Central memory CD8-positive, alpha-beta T cell (primary cell): ENCODE measurements around the gene ZAP70.

ENCODE experiments used
- ATAC-seq: fragments of 150-1000 bp; cut with Tn5 transposase; replicated peaks from 2 replicates; pipeline ENCODE4 v1.10.0; 2022; ENCODE audit warnings: mild to moderate bottlenecking, moderate FRiP score, moderate number of reproducible peaks; ENCODE audit not compliant: poor library complexity, severe bottlenecking; ENCODE audit errors: extremely low read depth
- DNase-seq, 2 donors: peaks; one replicate each; pipeline ENCODE4 v3.0.0; 2021; ENCODE audit warnings: low spot score in 2 of 2
- H3K27ac Mint-ChIP-seq: one replicate; pipeline ENCODE4 v1.8.0; 2022; ENCODE audit warnings: low read depth, mild to moderate bottlenecking, moderate library complexity, mixed read lengths
- H3K27me3 Mint-ChIP-seq: one replicate; pipeline ENCODE4 v1.8.0; 2022; ENCODE audit warnings: mixed read lengths
- H3K36me3 Mint-ChIP-seq: one replicate; pipeline ENCODE4 v1.8.0; 2022; ENCODE audit warnings: mild to moderate bottlenecking, moderate library complexity, mixed read lengths; ENCODE audit not compliant: insufficient read depth
- H3K4me1 Mint-ChIP-seq: one replicate; pipeline ENCODE4 v1.8.0; 2022; ENCODE audit warnings: mixed read lengths
- H3K4me3 Mint-ChIP-seq: one replicate; pipeline ENCODE4 v1.8.0; 2022; ENCODE audit warnings: mild to moderate bottlenecking, moderate library complexity, mixed read lengths
- H3K9me3 Mint-ChIP-seq: one replicate; pipeline ENCODE4 v1.8.0; 2022; ENCODE audit warnings: mixed read lengths

The ZAP70 gene

DNA sequence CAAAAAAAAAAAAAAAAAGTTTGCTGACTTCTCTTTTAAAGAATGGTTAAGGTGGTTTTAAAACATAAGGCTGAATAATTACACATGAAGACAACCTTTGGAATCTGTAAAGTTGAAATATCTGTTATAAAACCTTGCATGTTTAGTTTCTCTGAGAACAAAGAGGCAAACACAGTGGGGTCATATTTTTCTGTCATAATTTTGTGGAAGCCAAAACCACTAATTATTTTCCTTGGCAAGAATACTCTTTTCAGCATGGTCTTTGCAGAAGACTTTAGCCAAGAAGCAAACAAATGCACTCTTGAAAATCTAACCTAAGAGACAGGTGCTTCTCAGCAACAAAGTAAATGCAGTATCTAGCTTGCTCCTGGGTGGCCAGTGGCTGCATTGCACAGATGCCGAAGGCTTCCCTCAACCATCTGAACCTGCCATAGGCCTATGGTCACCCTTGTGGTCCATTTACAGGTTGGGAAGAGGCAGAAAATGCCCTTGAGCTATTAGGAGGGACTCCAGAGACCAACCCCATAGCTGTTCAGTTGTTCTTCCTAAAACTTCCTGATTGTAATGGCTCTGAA lies 44.8 kb downstream of the ZAP70 start:
- no peak overlapping the region for H3K4me3 Mint-ChIP-seq
- H3K36me3 Mint-ChIP-seq, result peaks cover 25% of the 10 kb centered on the region
- H3K4me1 Mint-ChIP-seq, result peaks cover 25% of the 10 kb centered on the region
- H3K27me3 Mint-ChIP-seq, result no peaks in the 10 kb centered on the region
- no peak for DNase-seq
- ATAC-seq, result no peak
- no peaks in the 10 kb centered on the region for H3K9me3 Mint-ChIP-seq
- no peak overlapping the region for H3K27ac Mint-ChIP-seq

DNA sequence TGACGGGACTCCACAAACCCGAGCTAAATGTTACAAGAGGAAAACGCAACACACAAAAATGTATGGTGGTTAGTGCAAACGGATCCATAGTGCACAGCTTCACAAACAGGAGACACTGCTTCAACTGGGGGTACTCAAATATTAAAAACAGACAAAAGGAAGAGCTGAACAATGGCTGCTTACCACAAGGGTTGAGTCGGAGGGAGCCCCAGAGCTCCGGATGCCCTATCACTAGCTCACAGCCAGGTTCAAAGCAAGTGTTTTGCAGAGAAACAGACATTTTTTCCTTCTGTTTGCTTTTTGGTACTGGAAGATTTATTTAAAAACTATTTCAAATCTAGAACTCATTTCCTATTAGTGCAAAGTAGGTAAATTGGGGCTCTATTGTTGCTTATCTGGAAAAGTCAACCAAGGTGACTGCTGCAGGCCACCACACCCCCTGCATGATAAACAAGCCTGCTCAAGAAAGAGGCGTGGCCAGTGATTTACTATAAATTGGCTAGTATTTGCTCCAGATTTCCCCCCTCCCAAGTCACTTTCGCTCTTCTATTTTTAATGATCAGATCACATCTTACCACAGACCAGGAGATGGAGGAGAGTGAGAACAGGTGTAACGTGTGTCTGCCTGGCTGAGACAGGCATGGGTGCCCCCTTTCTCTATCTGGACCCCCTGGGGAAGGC lies 46.5 kb downstream of the ZAP70 start:
- Mint-ChIP-seq H3K36me3 (peaks cover 25% of the 10 kb centered on the region), H3K4me1 (peaks cover 34% of the 10 kb centered on the region), H3K9me3 (no peaks in the 10 kb centered on the region), H3K27ac (no peak overlapping the region), H3K27me3 (no peaks in the 10 kb centered on the region), H3K4me3 (peak overlapping the region; percentile 53)
- DNase-seq, result no peak
- ATAC-seq, result no peak

DNA sequence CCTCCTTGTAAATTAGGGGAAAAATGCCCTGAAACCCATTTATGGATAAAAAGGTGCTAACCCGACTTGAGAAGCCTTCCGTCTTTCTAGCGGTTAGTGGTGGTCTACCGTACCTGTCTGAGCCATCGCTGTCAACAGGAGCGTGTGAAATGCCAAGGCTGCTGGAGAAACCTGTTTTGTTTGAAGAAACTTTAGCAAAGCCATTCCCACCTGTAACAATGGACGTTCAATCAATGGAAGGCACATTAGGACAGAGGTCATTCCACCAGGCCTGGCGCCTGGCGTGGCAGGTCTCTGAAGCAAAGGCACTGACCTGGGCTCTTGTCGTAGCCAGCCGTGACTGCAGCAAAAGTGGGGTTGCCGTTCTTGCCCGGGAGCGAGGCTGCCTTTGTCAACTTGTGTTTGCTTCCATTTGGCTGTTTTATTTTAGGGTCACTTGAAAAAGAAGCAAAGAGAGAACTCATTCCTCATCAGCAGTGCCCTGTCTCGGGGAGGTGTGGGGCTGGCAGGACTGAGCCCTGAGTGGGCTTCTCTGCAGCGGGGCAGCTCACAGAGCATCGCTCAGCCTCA lies 47.2 kb downstream of the ZAP70 start:
- Mint-ChIP-seq H3K9me3 (no peaks in the 10 kb centered on the region), H3K4me1 (peaks cover 34% of the 10 kb centered on the region), H3K27me3 (no peaks in the 10 kb centered on the region), H3K36me3 (peaks cover 24% of the 10 kb centered on the region), H3K27ac (peak overlapping the region; percentile 69), H3K4me3 (peak overlapping the region; percentile 53)
- DNase-seq, result no peak
- ATAC-seq, result no peak

DNA sequence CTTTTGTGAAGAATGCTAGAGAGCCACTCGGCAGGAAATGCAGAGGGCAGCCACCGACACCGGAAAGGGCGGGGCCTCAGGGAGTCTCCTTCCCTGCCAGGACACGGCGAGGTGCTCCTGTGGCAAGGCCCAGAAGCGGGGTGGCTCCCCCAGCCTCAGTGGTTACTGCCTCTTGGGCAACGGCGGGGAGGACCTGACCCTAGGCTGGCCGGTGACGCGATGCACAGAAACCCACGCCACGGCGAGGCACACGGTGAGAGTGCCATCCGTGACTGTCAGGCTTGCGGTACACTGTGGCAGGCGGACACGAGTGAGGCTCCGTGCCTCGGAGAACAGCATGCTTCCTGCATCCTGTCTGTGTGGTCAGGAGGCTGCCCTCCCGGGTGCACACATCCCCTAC lies 47.8 kb downstream of the ZAP70 start:
- H3K36me3 Mint-ChIP-seq, result peaks cover 22% of the 10 kb centered on the region
- H3K4me3 Mint-ChIP-seq, result peak overlapping the region; percentile 53
- H3K27me3 Mint-ChIP-seq, result no peaks in the 10 kb centered on the region
- ATAC-seq, result peak; percentile 79
- peak overlapping the region; percentile 69 for H3K27ac Mint-ChIP-seq
- no peaks in the 10 kb centered on the region for H3K9me3 Mint-ChIP-seq
- peaks cover 34% of the 10 kb centered on the region for H3K4me1 Mint-ChIP-seq
- DNase-seq, result peak in 1 of 2 donors; percentile 40

DNA sequence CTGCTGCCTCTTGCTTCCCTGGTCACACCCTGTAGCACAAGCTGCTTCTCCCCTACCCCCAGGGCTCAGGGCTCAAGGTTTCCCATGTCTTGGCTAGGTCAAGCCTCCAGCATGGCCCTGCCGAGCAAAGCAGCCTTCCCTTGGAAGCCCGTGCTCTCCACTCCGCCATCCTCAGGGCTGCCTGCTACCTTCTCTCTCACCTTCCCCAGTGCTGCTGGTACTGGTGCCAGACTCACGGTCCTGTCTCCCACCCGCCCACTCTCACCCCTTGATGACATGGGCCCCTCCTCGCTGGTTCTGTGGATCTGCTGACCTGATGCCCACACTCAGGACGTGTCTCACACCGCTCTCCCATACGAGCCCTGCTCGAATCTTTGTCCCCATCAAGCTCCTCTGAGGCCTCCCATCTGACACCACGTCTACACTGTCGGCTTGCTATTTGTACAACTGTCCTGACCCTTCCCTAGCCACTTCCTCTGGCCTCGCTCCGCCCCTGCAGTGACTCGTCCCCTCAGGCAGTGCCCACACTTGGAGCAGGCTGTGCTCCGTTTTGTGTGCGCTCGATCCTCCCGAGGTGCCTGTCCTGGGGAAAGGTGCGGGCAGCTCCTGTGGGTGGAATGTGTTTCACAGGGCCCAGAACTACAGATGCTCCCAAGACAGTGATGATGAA lies 49.9 kb downstream of the ZAP70 start:
- no peak overlapping the region for H3K27ac Mint-ChIP-seq
- no peak overlapping the region for H3K4me3 Mint-ChIP-seq
- DNase-seq, result no peak
- no peaks in the 10 kb centered on the region for H3K27me3 Mint-ChIP-seq
- no peak for ATAC-seq
- no peaks in the 10 kb centered on the region for H3K9me3 Mint-ChIP-seq
- H3K4me1 Mint-ChIP-seq, result peaks cover 34% of the 10 kb centered on the region
- H3K36me3 Mint-ChIP-seq, result peaks cover 14% of the 10 kb centered on the region

DNA sequence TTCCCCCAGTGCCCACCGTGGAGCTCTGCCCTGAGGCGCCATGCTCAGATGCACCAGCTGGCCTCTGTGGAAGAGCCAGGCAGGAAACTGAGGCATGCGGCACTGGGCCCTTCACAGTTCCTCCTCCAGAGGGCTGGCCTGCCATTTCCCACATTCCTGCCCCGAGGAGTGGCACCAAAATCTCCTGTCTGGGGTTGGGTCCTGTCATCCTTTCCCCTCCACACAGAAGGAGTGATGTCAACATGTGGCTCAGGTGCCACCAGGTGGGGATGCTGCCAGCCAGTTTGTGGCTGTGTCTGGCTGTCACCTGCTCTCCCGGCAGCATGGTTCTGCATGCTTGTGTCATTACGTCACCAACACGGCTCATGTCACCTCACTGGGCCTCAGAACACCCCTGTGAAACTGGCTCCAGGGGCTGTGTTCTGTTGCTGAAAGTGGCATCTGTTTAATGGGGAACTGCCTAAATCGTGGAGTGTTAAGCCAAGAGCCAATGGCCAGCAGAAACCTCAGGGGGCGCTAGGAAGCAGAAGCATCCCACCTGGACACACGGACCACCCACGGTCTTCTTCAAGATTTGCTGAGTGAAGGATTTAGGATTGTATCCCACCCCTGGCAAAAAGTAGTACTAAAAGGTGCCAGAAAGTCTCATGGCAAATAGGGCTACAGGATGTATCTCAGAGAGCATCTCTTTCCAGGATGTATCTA lies 51.3 kb downstream of the ZAP70 start:
- no peak overlapping the region for H3K27ac Mint-ChIP-seq

DNA sequence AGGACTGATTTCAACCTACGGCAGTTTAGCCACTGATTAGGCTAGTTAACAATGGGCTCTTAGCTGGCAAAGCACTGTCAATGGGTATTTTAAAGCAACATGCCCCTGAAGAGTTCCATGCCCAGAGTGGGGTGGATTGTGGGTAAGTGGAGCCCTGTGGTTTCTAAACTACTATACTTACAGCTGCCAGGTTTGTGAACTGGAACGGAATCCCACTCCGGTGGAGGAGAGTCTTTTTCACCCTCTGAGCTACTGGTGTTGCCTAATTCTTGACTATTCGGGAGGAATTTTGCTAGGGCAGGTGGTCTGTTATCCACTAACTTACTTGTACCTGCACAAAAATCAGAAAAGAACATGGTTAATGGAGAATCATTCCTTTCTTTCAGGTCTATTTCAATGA lies 52.6 kb downstream of the ZAP70 start:
- ATAC-seq (no peak), DNase-seq (no peak)
- Mint-ChIP-seq H3K9me3 (no peaks in the 10 kb centered on the region), H3K4me1 (peaks cover 20% of the 10 kb centered on the region), H3K4me3 (no peak overlapping the region), H3K27ac (no peak overlapping the region), H3K36me3 (peaks cover 8% of the 10 kb centered on the region), H3K27me3 (no peaks in the 10 kb centered on the region)

More for the DNA sequence above, 51.3 kb downstream of the ZAP70 start:
- Mint-ChIP-seq H3K27me3 (no peaks in the 10 kb centered on the region), H3K36me3 (peaks cover 8% of the 10 kb centered on the region), H3K9me3 (no peaks in the 10 kb centered on the region), H3K4me1 (peaks cover 30% of the 10 kb centered on the region), H3K4me3 (no peak overlapping the region)
- DNase-seq (no peak), ATAC-seq (no peak)

DNA sequence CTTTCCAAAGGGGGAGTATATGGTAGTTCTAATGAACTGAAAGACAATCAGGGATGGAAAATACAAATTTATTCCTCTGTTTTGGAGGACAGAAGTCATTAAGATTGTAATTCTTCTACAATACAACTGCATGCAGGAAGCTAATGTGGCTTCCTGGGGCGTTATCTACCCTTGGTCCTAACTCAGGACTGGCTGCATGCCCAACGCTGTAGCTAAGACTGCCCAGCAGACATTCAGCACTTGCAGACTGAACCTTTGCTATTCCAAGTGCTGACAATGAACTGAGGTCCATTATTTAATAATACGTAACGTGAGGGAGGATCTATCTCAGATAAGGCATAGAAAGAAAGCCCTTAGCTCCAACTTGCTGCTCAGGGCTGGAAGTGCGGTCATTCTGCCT lies 53.2 kb downstream of the ZAP70 start:
- ATAC-seq, result no peak

DNA sequence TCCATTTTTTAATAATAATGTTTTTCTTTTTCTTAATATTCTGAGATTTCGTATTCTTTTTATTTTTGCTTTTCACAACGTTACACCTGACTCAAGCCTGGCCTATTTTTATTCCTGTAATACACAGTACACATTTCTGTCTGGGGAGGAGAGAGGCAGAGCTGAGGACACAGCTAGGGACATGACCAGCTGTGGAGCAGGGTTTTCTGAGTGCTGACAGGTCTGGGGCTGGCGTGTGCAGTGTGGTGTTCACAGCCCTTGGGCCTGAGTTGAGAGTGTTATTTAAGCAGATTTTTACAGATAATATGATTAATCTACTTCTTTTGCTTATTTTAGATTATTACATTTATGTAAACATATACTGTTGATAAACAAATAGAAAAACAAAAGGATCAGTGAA lies 55.9 kb downstream of the ZAP70 start:
- Mint-ChIP-seq H3K4me1 (peaks cover 3% of the 10 kb centered on the region), H3K27me3 (no peaks in the 10 kb centered on the region), H3K9me3 (no peaks in the 10 kb centered on the region), H3K27ac (no peak overlapping the region), H3K4me3 (no peak overlapping the region), H3K36me3 (peaks cover 4% of the 10 kb centered on the region)
- DNase-seq, result no peak
- ATAC-seq, result no peak

More for the DNA sequence above, 53.2 kb downstream of the ZAP70 start:
- Mint-ChIP-seq H3K4me1 (peaks cover 19% of the 10 kb centered on the region), H3K4me3 (no peak overlapping the region), H3K27me3 (no peaks in the 10 kb centered on the region), H3K9me3 (no peaks in the 10 kb centered on the region), H3K36me3 (peaks cover 8% of the 10 kb centered on the region), H3K27ac (no peak overlapping the region)
- no peak for DNase-seq

DNA sequence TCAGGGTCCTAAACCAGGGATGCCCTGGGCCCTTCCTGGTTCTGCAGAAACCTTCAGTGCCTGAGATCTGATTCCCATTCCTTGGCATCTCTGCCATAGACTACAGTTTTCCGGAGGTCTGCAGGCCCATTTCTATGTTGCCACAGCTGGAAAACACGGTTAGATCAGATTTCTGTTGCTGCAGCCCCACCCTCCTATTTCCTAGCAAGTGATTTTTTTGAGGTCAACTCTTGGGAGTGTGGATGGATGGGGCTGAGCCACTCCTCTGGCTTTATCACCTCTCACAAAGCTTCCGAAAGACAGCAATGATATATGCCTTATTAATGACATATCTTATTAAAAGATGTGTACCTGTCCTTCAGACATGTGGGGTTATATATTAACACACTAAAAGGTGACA lies 56.3 kb downstream of the ZAP70 start:
- ATAC-seq (no peak), DNase-seq (no peak)
- no peaks in the 10 kb centered on the region for H3K9me3 Mint-ChIP-seq
- H3K27me3 Mint-ChIP-seq, result no peaks in the 10 kb centered on the region
- H3K36me3 Mint-ChIP-seq, result peaks cover 4% of the 10 kb centered on the region
- H3K4me3 Mint-ChIP-seq, result no peak overlapping the region
- no peak overlapping the region for H3K27ac Mint-ChIP-seq
- H3K4me1 Mint-ChIP-seq, result peaks cover 7% of the 10 kb centered on the region

DNA sequence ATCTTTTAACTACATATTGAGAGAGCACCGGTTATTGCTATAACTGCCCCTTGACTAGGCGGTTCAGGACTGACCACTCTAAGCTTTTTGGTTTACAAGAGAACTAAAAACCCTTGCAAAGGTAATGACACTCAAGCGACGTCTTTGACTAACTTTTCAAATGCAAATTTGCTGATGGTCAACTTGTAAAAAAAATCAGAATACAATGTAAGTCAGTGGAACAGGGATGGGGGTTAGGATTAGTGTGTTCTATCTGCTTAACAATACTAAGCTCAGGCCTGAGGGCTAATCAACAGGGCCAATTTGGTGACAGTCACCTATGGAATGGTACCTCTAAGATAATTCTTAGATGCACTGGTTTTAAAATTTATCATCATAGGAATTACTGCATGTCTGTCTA lies 57.1 kb downstream of the ZAP70 start:
- Mint-ChIP-seq H3K27me3 (no peaks in the 10 kb centered on the region), H3K4me3 (no peak overlapping the region), H3K27ac (no peak overlapping the region), H3K4me1 (peaks cover 7% of the 10 kb centered on the region), H3K36me3 (peaks cover 4% of the 10 kb centered on the region), H3K9me3 (no peaks in the 10 kb centered on the region)
- ATAC-seq (no peak), DNase-seq (no peak)

DNA sequence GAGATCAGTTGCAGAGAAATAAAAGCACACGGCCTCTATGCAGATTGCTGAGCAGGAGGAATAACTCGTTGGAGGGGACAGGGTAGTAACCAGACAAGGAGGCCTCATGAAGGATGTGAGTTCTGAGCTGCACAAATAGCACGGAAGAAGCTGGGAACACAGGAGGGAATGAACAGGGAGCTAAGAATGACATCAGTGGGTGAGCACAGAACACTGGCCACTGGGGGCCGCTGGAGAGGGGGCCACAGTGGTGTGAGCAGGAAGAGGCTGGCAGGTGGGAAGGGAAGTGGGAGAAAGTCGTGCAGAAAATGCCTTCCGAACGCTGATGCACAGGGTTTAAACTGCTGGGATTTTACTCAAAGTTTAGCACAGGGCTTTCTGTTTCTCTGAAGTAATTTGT lies 61.0 kb downstream of the ZAP70 start:
- Mint-ChIP-seq H3K4me3 (no peak overlapping the region), H3K4me1 (peaks cover 12% of the 10 kb centered on the region), H3K27ac (peak overlapping the region; percentile 38), H3K9me3 (no peaks in the 10 kb centered on the region), H3K27me3 (no peaks in the 10 kb centered on the region), H3K36me3 (peaks cover 10% of the 10 kb centered on the region)
- ATAC-seq, result no peak
- no peak for DNase-seq
